GM18517 (cell line): ENCODE measurements around the gene HPS1.
A peak's percentile ranks its signal among the peaks of the same experiment; 100 is the strongest.

Source experiments
- ATAC-seq: cut with Tn5 transposase; IDR thresholded peaks from one replicate; pipeline ENCODE4 v1.9.1; 2021; ENCODE audit warnings: mild to moderate bottlenecking, moderate library complexity; ENCODE audit not compliant: unreplicated experiment

The HPS1 gene

DNA sequence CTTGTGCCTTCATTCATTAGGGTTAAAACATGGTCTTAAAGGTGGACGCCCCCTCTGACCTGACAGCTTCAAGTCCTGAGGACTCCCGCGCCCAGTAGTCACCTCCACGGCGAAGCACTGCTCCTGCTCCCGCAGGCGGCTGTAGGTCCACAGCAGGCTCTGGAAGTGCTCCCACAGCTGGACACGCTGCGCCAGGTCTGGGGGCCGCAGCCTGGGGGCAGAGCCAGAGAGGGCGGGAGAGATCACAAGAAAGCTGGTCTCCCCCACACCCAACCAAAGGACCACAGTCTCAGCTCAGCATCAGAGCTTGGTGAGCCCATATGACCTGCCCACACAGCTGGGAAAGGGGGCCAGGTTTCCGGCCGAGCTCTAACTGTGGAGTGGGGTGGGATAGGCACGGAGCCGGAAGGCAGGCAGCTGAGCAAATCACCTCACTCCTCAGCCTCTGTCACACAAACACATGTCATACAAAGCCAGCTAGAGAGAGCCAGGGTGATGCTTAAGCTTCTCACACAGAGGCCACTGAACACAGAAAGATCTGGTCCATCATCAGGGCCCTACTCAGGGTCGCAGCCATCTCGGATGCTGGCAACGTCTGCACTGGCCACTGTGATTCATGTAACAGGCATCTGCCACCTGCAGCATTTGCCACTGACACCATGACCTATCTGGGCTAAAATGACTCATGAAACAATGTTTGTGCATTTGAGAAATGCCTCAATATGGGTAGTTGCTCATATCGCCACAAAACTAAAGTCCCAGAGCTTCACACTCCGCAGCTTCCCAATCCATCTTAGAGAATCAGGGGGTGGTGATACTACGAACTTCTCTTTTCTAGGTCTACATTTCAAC, 12.6 kb downstream of the HPS1 start:
- no peak for ATAC-seq

DNA sequence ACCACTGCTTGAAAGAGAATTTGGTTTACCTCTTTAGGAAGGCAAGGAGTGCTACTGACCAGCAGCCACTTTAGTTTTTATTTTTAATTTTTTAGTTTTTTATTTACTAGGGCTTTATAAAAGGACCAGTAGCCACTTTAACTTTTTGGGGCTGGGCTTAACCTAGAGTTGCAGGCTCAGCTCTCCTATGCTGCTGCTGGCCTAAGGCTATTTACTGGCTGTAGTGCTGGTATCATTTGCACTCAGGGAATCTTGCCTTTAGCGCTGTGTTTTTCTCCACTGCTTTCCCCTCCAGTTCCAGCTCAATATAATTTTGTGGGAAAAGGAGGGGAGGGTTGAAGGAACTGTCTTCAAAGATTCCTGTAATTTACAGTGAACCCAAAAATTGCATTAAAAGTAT, 13.4 kb downstream of the HPS1 start:
- no peak for ATAC-seq

DNA sequence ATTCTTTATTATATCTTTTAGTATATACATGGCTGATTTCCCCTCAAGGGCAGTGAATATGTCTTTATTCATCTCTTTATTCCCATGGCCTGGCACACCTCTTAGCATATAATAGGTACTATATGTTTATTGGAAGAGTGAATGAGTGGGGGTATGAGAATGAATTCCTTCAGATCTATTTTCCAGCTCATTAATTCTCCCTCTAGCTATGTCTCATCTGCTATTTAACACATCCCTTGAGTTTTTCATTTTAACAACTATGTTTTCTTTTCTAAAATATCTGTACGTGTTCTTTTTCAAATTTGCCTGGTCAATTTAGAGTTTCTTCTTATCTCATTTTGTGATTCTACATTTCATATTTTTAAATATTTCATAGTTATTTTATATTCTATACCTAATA, 14.4 kb downstream of the HPS1 start:
- ATAC-seq, result no peak

DNA sequence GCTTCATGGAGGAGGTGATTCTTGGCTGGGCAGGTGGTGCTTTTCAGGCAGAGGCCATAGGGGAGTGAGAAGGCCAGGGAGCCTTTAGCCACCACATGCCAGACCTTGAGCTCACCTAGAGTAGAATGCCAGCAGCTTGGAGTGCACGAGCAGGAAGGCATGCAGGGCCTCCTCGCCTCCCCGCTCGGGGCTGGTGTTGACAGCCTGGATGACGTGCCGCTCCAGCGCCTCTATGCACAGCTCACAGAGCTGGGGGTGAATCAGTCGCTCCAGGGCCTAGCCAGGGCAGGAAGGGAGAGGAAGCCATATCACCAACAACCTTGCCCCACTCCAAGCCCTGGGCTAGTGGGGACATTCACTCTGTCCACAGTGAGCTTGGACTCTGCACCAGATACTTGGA, 15.7 kb downstream of the HPS1 start:
- ATAC-seq, result no peak

DNA sequence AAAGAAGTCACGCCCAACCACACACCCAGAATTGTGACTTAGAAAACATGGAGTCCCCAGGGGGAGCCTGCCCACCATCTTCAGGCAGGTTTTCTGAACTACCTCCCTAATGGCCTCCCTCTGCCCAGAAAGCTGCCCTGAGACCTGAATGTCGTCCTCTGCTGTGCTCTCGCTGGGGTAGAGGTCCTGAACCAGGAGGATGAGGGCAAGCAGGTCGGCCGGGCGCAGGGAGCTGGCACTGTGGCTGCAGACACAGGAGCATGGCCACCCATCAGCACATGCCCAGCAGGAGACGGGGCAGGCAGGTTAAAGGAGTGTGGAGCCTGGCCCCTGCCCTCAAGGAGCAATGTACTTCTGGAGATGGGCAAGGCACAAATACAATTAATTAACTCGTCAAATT, 16.3 kb downstream of the HPS1 start:
- no peak for ATAC-seq

DNA sequence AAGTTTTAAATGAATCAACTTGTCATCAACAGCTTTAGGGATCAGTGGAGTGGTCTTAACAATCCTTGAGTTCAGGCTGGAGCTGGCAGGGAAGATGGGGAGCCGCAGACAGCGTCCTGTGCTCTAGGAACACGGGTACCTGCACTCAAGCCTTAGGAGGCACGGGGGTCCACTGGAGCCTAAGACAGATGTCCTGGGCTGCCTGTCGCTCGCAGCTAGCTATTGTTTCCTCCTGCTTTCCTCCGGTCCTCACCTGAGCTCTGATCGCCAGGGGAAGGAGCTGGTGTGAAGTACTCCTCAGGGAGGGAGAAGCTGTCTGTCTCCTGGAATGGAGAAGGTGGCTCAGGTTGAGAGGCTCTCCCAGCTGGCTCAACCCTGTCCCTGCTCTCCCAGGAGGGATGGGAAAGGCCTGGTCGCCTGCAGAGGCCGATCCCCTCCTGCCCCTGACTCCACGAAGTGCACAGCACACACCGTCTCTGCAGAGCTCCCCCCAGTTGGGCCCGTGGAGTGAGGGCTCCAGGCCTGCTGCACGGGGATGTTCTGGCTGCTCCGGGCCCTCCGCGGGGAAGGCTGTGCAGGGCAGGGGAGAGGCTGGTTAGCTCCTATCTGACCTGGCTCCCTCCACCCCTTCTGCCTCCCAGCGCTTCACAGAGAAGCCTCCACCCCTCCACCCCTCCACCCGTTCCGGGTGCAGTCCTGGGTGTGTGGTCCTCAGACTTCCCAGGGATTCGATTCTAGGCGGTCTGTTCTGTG, 17.2 kb downstream of the HPS1 start:
- ATAC-seq, result no peak

DNA sequence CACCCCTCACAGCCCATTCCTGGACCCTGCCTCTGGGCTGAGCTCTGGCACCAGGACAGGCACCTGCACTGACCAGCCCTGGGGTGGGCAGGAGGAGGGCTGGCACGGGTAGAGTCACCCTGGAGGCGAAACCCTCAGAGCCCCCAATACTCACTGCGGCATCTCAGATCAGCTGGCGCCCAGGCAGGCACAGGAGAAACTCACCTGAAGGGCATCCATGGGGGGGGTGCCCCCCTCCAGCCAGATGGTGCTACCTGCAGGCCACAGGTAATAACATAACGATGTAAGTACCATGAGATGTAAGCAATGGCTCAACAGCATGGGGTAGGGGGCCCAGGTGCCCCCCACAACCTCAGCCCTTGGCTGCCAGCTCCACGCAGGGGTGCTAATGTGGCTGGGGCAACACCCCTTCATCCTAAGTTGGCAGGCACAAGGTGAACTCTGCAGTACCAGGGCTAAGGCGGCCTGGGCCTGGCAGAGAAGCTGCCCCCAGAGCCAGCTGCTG, 19.7 kb downstream of the HPS1 start:
- ATAC-seq, result no peak

DNA sequence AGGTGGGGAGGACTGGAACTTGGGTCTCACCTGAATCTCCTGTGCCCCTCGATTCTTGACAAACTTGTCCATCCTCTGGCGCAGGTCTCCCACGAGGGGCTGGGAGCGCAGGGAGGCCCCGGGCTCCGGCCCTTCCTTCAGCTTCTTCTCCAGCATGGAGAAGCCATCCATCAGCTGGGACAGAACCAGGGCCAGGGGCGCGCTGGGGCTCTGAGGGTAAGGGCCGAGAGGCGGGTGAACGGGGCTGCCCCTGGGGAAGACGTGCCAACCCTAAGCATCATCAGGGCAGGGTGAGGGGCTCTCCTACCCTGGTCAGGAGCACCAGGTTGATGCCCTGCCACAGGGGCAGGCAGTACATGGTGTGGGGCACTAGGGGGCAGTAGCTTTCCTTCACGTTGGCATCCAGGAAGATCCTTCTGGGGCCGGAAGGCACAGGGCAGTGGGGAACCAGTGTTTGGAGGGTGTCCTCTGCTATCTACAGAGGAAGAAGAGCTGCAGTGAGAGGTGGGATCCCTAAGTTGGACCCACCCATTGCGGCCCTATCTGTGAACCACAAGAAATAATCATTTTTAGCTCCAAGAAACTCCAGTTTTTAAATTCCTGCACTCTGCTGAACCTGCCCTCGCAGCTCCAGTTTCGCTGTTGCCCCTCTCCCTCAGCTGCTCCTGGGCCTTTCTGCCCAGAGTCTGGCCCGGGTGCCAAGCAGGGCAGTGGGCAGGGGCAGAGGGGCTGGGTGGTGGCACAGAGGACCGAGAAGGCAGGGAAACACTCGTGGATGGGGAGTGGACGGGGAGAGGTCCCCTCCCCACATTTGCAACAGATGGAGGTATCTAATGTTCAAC, 21.0 kb downstream of the HPS1 start:
- peak; percentile 74 for ATAC-seq

DNA sequence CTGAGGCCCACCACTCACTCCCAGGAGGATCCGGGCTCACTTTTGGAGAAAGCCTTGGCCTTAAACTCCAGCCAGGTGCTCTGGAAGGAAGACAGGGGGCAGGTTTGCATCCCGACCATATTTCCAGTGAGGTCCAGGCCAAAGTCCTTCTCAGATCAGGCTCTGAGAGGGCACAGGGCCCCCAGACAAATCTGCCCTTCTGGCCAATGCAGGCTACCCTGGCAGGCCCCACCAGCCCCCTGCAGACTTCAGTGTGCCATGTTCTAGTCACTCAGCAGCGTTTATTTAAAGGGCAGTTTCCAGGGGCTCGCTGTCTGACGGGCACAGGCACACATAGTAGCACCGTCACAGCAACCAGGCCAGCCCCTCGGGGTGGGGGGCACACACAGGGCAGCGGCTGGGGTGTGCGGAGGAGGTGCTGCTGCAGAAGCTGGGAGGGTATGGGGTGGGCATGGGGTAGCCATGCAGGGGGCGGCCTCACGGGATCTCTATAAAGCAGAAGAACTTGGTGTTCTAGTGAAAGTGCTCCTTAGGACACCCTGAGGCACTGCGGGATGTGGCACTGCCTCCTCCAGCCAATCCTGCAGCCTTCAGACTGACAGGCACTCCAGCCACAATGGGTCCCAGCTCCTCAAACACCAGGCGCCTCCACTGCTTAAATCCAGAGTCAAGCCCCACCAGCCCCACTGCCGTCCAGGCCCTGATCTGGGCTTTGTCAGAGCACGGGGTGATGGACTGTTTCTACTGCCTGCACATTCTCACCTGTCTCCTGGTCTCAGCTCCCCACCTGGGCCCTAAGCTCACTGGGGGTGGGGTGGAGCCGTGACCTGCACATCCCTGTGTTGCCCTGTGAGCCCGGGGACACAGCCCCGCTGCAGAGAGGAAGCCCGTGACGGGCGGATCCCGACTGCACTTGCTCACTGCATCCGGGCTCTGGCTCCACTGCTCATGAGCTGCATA, 22.2 kb downstream of the HPS1 start:
- no peak for ATAC-seq

DNA sequence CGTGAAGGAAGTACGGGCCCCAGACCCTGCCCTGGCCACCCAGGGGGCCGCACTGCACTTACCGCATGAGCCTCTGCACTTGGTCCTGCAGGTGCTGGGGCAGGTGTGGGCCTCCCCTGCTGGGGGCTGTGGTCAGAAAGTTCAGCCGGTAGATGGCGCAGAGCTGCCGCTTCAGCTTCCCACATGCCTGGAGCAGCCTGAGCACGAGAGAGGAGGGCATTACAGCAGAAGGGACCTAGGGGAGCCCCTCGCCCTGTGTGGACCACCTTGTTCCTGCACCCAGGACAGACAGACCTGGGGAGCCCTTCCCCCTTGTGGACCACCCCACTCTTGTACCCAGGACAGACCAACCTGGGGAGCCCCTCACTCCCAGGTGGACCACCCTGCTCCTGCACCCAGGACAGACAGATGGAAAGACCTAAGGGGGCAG, 23.0 kb downstream of the HPS1 start:
- no peak for ATAC-seq

DNA sequence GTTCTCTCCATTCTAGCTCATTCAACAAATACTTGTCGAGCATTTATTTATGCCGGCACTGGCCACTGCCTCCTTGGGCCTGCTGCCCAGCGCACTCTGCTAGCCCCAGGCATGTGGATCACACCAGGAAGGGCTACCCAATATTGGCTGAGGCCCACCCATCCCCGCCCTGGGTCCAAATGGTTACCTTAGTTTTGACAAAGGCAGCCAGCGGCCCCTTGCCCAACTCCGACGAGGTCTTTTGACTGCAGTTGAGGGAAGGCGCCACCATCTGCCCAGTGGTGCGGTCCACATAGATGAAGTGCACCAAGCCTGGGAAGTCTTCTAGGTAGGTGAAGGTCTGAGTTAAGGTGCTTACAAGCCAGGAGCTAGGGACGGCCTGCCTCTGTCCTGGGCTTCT, 24.6 kb downstream of the HPS1 start:
- no peak for ATAC-seq

DNA sequence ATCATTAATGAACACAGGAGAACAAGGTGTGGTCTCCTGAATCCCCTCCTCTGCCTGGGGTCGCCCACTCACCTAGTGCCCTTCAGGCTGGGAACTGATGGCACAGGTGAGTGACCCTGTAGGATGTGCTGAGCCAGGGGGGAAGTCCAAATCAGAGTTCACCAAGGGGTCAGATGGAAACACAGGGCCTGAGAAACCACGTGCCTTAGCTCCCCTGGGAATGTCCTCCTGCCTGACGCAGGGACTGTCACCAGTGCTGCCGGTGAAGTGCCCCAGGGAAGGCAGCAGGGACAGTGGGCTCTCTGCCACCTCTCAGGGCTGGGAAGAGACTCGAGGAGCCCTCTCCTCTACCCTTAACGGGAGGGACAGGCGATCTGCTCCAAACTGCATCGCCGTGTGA, 25.9 kb downstream of the HPS1 start:
- no peak for ATAC-seq

DNA sequence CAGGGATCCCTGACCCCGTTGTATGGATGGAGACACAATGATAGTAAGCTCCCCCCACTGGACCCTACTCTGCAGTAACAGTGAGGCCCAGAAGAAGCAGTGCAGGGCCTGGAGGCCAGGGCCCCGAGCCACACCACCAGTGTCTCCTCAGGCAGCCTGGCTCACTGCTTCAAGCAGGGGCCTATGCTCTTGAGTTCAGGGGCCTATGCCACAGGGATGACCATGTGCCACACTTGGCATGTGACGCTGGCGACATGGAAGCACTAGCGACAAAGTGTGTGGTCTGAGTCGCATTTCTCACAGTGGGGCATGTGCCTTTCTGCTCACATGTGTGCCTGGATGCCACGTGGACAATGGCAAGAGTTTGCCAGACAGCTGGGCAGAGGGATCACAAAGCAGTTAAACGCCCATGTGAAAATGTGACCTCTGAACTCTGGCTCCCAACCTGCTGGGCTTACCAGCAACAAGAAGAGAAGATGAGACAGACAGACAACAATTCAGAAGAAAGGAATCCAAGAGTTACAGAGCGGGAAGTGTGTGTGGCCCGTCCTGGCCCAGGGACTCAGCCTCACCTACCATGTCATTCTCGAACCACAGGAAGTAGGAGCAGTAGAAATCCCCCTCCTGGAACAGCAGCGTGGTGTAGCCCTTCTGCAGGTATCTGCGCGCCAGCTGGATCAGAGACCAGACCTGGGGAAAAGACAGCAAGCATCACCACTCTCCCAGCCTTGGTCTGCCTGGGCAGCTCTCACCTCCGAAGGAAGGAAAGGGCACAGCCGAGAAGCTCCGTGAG, 27.1 kb downstream of the HPS1 start:
- ATAC-seq, result no peak

DNA sequence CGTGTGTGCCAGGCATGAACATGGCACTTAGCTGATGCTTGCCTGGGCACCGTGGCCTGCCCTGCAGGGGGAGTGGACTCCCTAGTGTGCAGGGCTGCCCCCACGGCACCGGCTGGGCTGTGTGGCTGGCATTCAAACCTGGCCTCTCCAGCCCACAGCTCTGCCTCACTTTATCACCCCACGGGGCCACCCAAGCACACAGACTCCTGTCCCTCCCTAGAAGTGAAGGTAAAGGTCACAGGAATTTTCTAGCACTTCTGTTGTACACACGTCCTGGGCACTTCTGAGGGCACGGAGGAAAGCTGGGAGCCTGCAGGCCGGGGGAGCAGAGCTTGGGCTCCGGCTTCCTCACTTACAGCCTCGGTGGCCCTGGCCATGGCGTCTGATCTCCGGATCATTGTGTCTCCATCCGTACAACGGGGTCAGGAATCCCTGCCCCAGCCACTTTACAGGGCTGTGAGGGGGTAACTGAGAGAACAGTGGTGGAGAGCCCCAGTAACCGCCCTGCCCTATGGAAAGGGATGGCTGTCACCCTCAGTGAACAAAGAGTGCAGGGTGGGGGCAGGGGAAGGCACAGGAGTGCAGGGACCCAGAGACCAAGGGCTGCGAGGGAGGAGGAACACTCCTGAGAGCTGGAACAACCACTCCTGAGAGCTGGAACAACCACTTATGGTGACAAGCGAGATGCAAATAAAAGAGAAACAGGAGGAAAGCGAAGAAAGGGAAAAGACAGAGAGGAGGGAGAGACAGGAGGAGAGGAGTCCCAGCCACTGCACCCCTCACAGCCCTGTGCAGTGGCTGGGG, 27.9 kb downstream of the HPS1 start:
- ATAC-seq, result no peak

DNA sequence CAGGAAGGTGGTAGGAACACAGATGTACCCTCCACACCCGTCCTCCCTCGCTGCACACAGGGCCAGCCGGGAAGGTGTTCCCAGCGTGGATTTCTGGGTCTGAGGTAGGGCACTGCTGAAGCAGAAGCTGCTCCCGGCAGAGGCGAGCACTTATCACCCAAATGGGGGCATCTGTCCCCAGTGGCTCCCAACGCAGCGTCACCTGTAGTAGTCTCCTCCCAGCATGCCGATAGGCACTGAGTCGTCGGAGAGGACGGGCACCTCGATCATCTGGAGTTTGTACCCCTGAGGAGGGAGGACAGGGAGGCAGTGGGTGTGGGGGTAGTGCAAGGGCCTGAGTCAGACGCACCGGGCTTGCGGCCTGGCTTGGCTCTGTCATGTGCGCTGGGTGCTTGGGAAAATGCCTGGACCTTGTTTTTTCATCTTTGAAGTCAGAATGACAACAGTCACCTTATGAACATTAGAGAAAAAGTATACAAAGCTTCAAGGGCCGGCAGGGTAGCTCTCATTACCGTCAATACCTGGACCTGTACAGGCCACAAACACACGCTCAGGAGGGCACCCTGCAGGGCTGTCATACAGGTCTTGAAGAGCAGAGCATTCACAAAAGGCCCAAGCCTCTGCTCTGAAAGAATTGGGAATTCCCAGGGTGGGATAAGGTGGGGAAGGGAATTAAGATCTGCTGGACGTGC, 28.6 kb downstream of the HPS1 start:
- no peak for ATAC-seq

DNA sequence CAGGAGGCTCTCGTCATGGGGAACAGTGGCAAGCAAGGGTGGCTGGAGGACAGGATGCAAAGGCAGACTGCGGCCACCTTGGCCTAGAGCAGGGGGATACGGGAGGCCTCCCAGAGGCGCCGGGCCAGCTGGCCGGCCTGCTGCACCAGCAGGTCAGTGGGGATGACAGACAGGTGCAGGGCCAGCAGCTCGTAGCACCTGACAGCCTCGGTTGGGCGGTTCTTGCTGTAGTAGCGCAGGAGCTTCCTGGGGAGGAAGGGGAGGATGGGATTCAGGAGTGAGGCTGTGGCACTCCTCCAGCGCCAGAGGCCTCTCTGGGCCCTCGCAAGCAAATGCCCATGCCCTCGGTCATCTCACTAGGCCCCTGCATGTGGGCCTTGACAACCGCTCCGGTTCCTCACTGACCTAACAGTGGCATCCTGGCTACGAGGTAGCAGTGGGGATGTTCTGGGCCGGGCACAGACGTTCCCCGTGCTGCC, 29.2 kb downstream of the HPS1 start:
- no peak for ATAC-seq

DNA sequence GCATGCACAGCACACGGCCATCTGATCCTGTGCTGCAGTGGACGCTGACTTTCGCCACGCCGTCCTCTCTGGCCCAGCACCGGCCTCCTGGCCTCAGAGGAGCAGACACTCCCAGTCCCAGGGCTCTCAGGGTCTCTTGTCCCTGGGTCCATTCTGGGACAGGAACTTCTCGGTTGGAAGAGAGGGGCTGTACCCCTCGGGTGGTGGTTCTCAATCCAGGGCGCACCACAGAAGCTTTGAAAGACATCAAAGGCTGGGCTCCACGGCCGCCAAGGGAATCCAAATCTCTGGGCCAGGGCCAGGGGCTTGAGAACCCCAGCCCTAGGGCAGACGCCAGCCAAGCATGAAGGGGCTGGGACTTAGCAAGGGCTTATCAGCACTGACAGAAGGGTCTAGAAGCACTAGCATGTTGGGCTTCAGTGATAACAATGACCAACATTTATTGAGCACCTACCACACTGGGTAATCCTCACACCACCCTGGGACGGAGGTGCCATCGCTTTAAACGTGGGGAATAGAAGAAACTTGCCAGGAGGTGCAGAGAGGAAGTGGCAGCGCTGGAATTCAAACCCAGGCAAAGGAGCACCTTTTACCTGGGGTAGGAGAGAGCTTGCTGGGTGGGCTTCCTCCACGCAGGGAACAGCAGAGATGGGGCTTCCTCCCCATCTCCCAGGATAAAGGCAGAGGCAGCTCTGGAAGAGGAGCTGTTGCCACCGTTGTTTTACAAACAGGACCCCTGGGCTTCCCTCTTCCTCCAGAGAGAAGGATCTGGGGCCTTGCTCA, 29.9 kb downstream of the HPS1 start:
- no peak for ATAC-seq
